ENCODE data around the gene NUMBL. TPM values are rescaled to one million over a fixed set of nuclear protein-coding genes. Genes with fewer than 3 reads are reported as not detected.
A peak's percentile ranks its signal among the peaks of the same experiment; 100 is the strongest.

The NUMBL gene
- total RNA-seq, 1 donor, result 26.8 TPM

GRCh38 chr19:40621283-40621682 lies 69.2 kb downstream of the NUMBL start:
- no peak for DNase-seq (ENCODE audit: insufficient read length, low spot score, missing footprints)
- no peak for TF ChIP-seq CTCF (IDR thresholded peaks at IDR 0.05; ENCODE audit: extremely low read depth, low read depth, low read length)
- H2AFZ ChIP-seq (ENCODE audit: low read length), result no peak overlapping the region
- H3K79me2 ChIP-seq (ENCODE audit: insufficient read depth, low read length), result no peaks in the 10 kb centered on the region
- H3K27me3 ChIP-seq (ENCODE audit: insufficient read depth, low read length), result no peaks in the 10 kb centered on the region
- H3K4me1 ChIP-seq (ENCODE audit: insufficient read depth, low read length), result no peaks in the 10 kb centered on the region
- no peak overlapping the region for H3K4me2 ChIP-seq (ENCODE audit: insufficient read depth, low read length)
- no peaks in the 10 kb centered on the region for H3K9me3 ChIP-seq (ENCODE audit: low read depth, low read length)
- H4K20me1 ChIP-seq (ENCODE audit: insufficient read depth, low read length), result peaks cover 2% of the 10 kb centered on the region
- H3K36me3 ChIP-seq (ENCODE audit: insufficient read depth, low read length), result peaks cover 46% of the 10 kb centered on the region
- no peak overlapping the region for H3K4me3 ChIP-seq (ENCODE audit: insufficient read depth, low read length)
- H3K27ac ChIP-seq (ENCODE audit: low read depth, low read length), result no peak overlapping the region

GRCh38 chr19:40620161-40620485 lies 70.3 kb downstream of the NUMBL start:
- Histone ChIP-seq H3K79me2 (ENCODE audit: insufficient read depth, low read length) (no peaks in the 10 kb centered on the region), H4K20me1 (ENCODE audit: insufficient read depth, low read length) (peaks cover 2% of the 10 kb centered on the region), H3K27ac (ENCODE audit: low read depth, low read length) (no peak overlapping the region), H3K4me1 (ENCODE audit: insufficient read depth, low read length) (no peaks in the 10 kb centered on the region), H2AFZ (ENCODE audit: low read length) (no peak overlapping the region), H3K4me3 (ENCODE audit: insufficient read depth, low read length) (no peak overlapping the region), H3K36me3 (ENCODE audit: insufficient read depth, low read length) (peaks cover 43% of the 10 kb centered on the region), H3K27me3 (ENCODE audit: insufficient read depth, low read length) (no peaks in the 10 kb centered on the region), H3K9me3 (ENCODE audit: low read depth, low read length) (no peaks in the 10 kb centered on the region), H3K4me2 (ENCODE audit: insufficient read depth, low read length) (no peak overlapping the region)
- no peak for DNase-seq (ENCODE audit: insufficient read length, low spot score, missing footprints)
- no peak for TF ChIP-seq CTCF (IDR thresholded peaks at IDR 0.05; ENCODE audit: extremely low read depth, low read depth, low read length)

GRCh38 chr19:40619333-40620160 lies 70.9 kb downstream of the NUMBL start:
- no peak for TF ChIP-seq CTCF (IDR thresholded peaks at IDR 0.05; ENCODE audit: extremely low read depth, low read depth, low read length)
- H4K20me1 ChIP-seq (ENCODE audit: insufficient read depth, low read length), result peaks cover 2% of the 10 kb centered on the region
- H3K4me3 ChIP-seq (ENCODE audit: insufficient read depth, low read length), result no peak overlapping the region
- no peaks in the 10 kb centered on the region for H3K79me2 ChIP-seq (ENCODE audit: insufficient read depth, low read length)
- peaks cover 43% of the 10 kb centered on the region for H3K36me3 ChIP-seq (ENCODE audit: insufficient read depth, low read length)
- H3K9me3 ChIP-seq (ENCODE audit: low read depth, low read length), result no peaks in the 10 kb centered on the region
- no peaks in the 10 kb centered on the region for H3K4me1 ChIP-seq (ENCODE audit: insufficient read depth, low read length)
- no peak overlapping the region for H3K4me2 ChIP-seq (ENCODE audit: insufficient read depth, low read length)
- DNase-seq (ENCODE audit: insufficient read length, low spot score, missing footprints), result peak; percentile 69
- H2AFZ ChIP-seq (ENCODE audit: low read length), result no peak overlapping the region
- no peaks in the 10 kb centered on the region for H3K27me3 ChIP-seq (ENCODE audit: insufficient read depth, low read length)
- H3K27ac ChIP-seq (ENCODE audit: low read depth, low read length), result no peak overlapping the region

GRCh38 chr19:40617961-40618360 lies 72.5 kb downstream of the NUMBL start:
- Histone ChIP-seq H3K36me3 (ENCODE audit: insufficient read depth, low read length) (peaks cover 36% of the 10 kb centered on the region), H3K4me2 (ENCODE audit: insufficient read depth, low read length) (no peak overlapping the region), H3K27me3 (ENCODE audit: insufficient read depth, low read length) (no peaks in the 10 kb centered on the region), H4K20me1 (ENCODE audit: insufficient read depth, low read length) (no peaks in the 10 kb centered on the region), H3K27ac (ENCODE audit: low read depth, low read length) (no peak overlapping the region), H3K9me3 (ENCODE audit: low read depth, low read length) (no peaks in the 10 kb centered on the region), H3K79me2 (ENCODE audit: insufficient read depth, low read length) (no peaks in the 10 kb centered on the region), H3K4me3 (ENCODE audit: insufficient read depth, low read length) (no peak overlapping the region), H2AFZ (ENCODE audit: low read length) (no peak overlapping the region), H3K4me1 (ENCODE audit: insufficient read depth, low read length) (no peaks in the 10 kb centered on the region)
- TF ChIP-seq CTCF (IDR thresholded peaks at IDR 0.05; ENCODE audit: extremely low read depth, low read depth, low read length), result no peak
- no peak for DNase-seq (ENCODE audit: insufficient read length, low spot score, missing footprints)

Data from osteoblast (primary cell).